ENCODE data around the gene TMEM235.
A peak's percentile ranks its signal among the peaks of the same experiment; 100 is the strongest.

TMEM235 gene

GRCh38 chr17:78255029-78255656, 23.7 kb downstream of the TMEM235 start:
- no peak for DNase-seq (ENCODE audit: low read depth)

- no peak for DNase-seq (ENCODE audit: low read depth)
These were observed 24.7 kb downstream of the TMEM235 start for GRCh38 chr17:78255953-78256706.

GRCh38 chr17:78256707-78257591, 25.5 kb downstream of the TMEM235 start:
- no peak for DNase-seq (ENCODE audit: low read depth)

GRCh38 chr17:78257810-78258322, 26.4 kb downstream of the TMEM235 start:
- no peak for DNase-seq (ENCODE audit: low read depth)

- peak; percentile 35 for DNase-seq (ENCODE audit: low read depth)
These were observed 27.1 kb downstream of the TMEM235 start for GRCh38 chr17:78258323-78259191.

GRCh38 chr17:78259192-78259554, 27.7 kb downstream of the TMEM235 start:
- no peak for DNase-seq (ENCODE audit: low read depth)

GRCh38 chr17:78263063-78263735, 31.8 kb downstream of the TMEM235 start:
- no peak for DNase-seq (ENCODE audit: low read depth)

- no peak for DNase-seq (ENCODE audit: low read depth)
These were observed 32.4 kb downstream of the TMEM235 start for GRCh38 chr17:78263736-78264340.

GRCh38 chr17:78264590-78264989, 33.2 kb downstream of the TMEM235 start:
- no peak for DNase-seq (ENCODE audit: low read depth)

GRCh38 chr17:78265121-78265520, 33.7 kb downstream of the TMEM235 start:
- DNase-seq (ENCODE audit: low read depth), result no peak

GRCh38 chr17:78266231-78266631, 34.8 kb downstream of the TMEM235 start:
- no peak for DNase-seq (ENCODE audit: low read depth)

GRCh38 chr17:78266771-78267170, 35.3 kb downstream of the TMEM235 start:
- no peak for DNase-seq (ENCODE audit: low read depth)

GRCh38 chr17:78267253-78268073, 36.0 kb downstream of the TMEM235 start:
- DNase-seq (ENCODE audit: low read depth), result no peak

- no peak for DNase-seq (ENCODE audit: low read depth)
These were observed 36.9 kb downstream of the TMEM235 start for GRCh38 chr17:78268191-78268874.

GRCh38 chr17:78268951-78269905, 37.8 kb downstream of the TMEM235 start:
- no peak for DNase-seq (ENCODE audit: low read depth)

- DNase-seq (ENCODE audit: low read depth), result no peak
These were observed 38.5 kb downstream of the TMEM235 start for GRCh38 chr17:78269955-78270381.

- DNase-seq (ENCODE audit: low read depth), result no peak
These were observed 40.2 kb downstream of the TMEM235 start for GRCh38 chr17:78271419-78272170.

All from stimulated activated CD8-positive, alpha-beta memory T cell treated with anti-CD3 and anti-CD28 coated beads, Interleukin-15, amount 100 ng/mL, for 1 hour (primary cell).